ENCODE measurements around the gene SRSF9. TPM values are rescaled to one million over a fixed set of nuclear protein-coding genes. Genes with fewer than 3 reads are reported as not detected.

SRSF9 gene
- total RNA-seq, 4 donors from 2014 or later = 10.5 to 150 (median 91.1) TPM

DNA sequence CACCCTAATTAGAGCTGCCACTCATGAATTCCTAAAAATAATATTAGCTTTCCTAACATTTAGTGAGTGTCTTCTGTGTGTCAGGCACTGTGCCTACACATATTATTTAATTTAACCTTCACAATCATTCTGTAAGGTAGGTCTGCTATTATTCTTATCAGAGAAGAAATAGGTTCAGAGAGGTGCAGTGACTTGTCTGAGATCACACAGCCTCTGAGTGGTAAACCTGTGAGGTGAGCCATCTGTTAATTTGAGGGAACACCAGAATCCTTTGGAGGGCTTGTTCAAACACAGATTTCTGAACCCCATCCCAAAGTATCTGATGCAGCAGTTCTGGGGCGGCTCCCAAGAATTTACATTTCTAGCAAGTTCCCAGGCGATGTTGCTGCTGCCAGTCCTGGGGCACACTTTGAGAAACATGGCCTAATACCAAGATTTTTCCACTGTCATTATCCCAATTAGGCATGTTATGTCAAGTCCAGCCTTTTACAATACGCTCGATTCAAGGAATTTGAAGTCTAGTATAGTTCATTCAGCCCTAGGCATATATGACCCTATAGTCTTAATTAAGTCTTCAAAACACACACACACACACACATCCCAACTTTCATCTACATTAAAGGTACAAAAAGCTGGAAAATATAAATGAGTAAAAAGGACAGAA, 51.5 kb downstream of the SRSF9 start:
- Histone ChIP-seq H3K36me3 (no peaks in the 10 kb centered on the region), H3K4me3 (no peak overlapping the region), H3K9me3 (no peaks in the 10 kb centered on the region), H3K27me3 (no peaks in the 10 kb centered on the region), H3K4me1 (no peaks in the 10 kb centered on the region), H3K27ac (no peak overlapping the region)
- no peak for DNase-seq
- TF ChIP-seq POLR2A (IDR thresholded peaks at IDR 0.05) = no peak
- TF ChIP-seq, protein P1, sequence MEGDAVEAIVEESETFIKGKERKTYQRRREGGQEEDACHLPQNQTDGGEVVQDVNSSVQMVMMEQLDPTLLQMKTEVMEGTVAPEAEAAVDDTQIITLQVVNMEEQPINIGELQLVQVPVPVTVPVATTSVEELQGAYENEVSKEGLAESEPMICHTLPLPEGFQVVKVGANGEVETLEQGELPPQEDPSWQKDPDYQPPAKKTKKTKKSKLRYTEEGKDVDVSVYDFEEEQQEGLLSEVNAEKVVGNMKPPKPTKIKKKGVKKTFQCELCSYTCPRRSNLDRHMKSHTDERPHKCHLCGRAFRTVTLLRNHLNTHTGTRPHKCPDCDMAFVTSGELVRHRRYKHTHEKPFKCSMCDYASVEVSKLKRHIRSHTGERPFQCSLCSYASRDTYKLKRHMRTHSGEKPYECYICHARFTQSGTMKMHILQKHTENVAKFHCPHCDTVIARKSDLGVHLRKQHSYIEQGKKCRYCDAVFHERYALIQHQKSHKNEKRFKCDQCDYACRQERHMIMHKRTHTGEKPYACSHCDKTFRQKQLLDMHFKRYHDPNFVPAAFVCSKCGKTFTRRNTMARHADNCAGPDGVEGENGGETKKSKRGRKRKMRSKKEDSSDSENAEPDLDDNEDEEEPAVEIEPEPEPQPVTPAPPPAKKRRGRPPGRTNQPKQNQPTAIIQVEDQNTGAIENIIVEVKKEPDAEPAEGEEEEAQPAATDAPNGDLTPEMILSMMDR (IDR thresholded peaks at IDR 0.05) = no peak
- intact Hi-C loops (cut with DNase I; ENCODE audit: low total_unique reads) = no loop called here

DNA sequence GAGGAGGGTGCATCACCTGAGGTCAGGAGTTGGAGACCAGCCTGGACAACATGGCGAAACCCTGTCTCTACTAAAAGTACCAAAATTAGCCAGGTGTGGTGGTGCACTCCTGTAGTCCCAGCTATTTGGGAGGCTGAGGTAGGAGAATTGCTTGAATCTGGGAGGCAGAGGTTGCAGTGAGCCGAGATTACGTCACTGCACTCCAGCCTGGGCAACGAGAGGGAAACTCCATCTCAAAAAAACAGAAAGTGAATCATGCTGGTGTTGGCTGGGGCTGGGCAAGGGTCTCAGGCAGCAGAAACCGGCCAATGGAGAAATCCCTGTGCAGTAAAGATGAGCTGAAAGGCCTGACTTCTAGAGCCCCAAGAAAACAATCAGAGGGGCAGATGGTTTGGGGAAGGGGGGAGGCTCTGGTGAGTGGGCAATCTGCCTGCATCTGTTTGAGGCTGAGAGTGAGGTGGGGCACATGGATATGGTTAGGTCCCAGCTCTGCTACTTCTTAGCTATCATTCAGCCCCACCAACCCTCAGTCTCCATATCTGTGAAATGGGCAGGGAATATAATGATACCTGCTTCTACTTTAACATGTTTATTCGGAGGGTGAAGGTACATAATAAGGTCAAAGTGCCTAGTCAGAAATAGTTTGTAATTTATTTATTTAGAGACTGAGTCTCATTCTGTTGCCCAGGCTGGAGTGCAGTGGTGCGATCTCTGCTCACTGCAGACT, 52.9 kb downstream of the SRSF9 start:
- no peaks in the 10 kb centered on the region for H3K4me1 ChIP-seq
- no peaks in the 10 kb centered on the region for H3K36me3 ChIP-seq
- no peak for DNase-seq
- H3K27ac ChIP-seq = no peak overlapping the region
- no peak overlapping the region for H3K4me3 ChIP-seq
- H3K9me3 ChIP-seq = no peaks in the 10 kb centered on the region
- intact Hi-C loops (cut with DNase I; ENCODE audit: low total_unique reads) = no loop called here
- TF ChIP-seq POLR2A (IDR thresholded peaks at IDR 0.05) = no peak
- TF ChIP-seq, protein P1 (IDR thresholded peaks at IDR 0.05) = no peak
- H3K27me3 ChIP-seq = no peaks in the 10 kb centered on the region

DNA sequence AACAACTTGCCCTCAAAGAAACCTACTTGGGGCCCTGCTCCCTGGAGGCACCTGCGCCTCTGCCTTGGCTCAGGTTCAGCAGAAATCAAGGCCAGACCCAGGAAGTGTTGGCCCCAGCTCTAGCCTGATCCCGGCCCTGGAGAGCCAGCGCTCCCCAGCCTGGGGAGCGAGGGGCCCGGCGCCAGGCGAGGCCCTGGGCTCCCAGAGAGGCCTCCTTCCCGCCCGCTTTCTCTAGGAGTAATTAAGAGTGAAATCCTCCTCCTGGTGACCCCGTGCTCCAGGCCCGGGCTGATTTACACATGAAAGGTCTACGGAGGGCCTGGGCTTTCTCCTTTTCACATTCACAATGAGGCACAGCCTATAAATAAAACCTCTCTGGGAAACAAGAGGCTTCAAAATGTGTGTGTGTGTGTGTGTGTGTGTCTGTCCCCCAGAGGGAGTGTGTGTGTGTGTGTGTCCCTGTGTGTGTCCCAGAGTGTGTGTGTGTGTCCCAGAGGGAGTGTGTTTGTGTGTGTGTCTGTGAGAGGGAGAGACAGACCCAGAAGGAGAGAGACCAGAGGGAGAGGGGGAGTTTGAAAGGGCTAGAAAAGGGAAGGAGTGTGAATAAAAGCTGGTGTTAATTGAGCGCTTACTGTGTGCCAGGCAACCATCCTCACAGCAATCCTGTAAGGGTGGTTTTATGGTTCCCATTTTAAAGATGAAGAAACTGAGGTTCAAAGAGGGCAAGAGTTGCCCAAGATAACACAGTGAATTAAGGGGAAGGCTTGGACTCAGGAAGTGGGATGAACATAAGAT, 55.5 kb downstream of the SRSF9 start:
- peak overlapping the region in 1 of 2 donors; percentile 23 for H3K27ac ChIP-seq
- H3K36me3 ChIP-seq = no peaks in the 10 kb centered on the region
- peak in 1 of 2 donors; percentile 33 for DNase-seq
- H3K4me3 ChIP-seq = no peak overlapping the region
- no peaks in the 10 kb centered on the region for H3K9me3 ChIP-seq
- TF ChIP-seq POLR2A (IDR thresholded peaks at IDR 0.05) = no peak
- TF ChIP-seq, protein P1 (IDR thresholded peaks at IDR 0.05) = no peak
- H3K27me3 ChIP-seq = no peaks in the 10 kb centered on the region
- no peaks in the 10 kb centered on the region for H3K4me1 ChIP-seq
- intact Hi-C loops (cut with DNase I; ENCODE audit: low total_unique reads) = no loop called here

DNA sequence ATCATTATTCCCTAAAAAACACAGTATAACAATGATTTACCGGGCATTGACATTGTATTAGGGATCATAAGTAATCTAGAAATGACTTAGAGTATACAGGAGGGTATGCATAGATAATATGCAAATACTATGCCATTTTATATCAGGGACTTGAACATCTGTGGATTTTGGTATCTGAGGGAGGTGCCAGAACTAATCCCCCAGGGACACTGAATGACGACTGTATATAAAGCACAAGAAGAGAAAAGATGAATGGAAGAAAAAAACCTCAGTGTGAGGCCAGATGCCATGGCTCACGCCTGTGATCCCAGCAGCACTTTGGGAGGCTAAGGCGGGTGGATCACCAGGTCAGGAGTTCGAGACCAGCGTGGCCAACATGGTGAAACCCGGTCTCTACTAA, 57.1 kb downstream of the SRSF9 start:
- no peak for DNase-seq
- H3K27me3 ChIP-seq = no peaks in the 10 kb centered on the region
- H3K4me1 ChIP-seq = no peaks in the 10 kb centered on the region
- no peak overlapping the region for H3K27ac ChIP-seq
- no peak overlapping the region for H3K4me3 ChIP-seq
- intact Hi-C loops (cut with DNase I; ENCODE audit: low total_unique reads) = no loop called here
- no peaks in the 10 kb centered on the region for H3K36me3 ChIP-seq
- no peaks in the 10 kb centered on the region for H3K9me3 ChIP-seq
- TF ChIP-seq, protein P1 (IDR thresholded peaks at IDR 0.05) = no peak
- no peak for TF ChIP-seq POLR2A (IDR thresholded peaks at IDR 0.05)

Small RNAs within 50 kb of the gene (small RNA-seq; reads per million reads assigned to genes)
- not detected for gene RF00019

Other genes starting within 250 kb of the SRSF9 start
- gene PXN, start 204.0 kb downstream of the SRSF9 start, total RNA-seq = 100 to 1,000 TPM in 1 of 4 donors, 10 to 100 TPM in 3; 29.6 to 211 (median 41.2) TPM
- gene RNU4-2, start 177.8 kb downstream of the SRSF9 start, total RNA-seq = over 10,000 TPM in 1 of 4 donors, under 1 TPM in 3; under 0.01 to 24,687 (median under 0.01) TPM
- 1,000 to 10,000 TPM in 1 of 4 donors, under 1 TPM in 3; under 0.01 to 2,308 (median under 0.01) TPM for gene RNU4-1, start 176.5 kb downstream of the SRSF9 start, total RNA-seq
- gene SIRT4, start 167.4 kb downstream of the SRSF9 start, total RNA-seq = 1 to 10 TPM in 3 of 4 donors, not detected in 1; 1.2 to 4.1 (median 1.5) TPM
- not detected for gene PLA2G1B, start 142.0 kb downstream of the SRSF9 start, total RNA-seq
- 10 to 100 TPM in 1 of 4 donors, 1 to 10 TPM in 1, under 1 TPM in 1, not detected in 1; 0.29 to 12.0 (median 2.9) TPM for gene MSI1, start 100.6 kb downstream of the SRSF9 start, total RNA-seq
- 100 to 1,000 TPM; 196 to 524 (median 201) TPM for gene COX6A1, start 31.6 kb downstream of the SRSF9 start, total RNA-seq
- gene TRIAP1, start 23.4 kb downstream of the SRSF9 start, total RNA-seq = 10 to 100 TPM in 2 of 4 donors, 1 to 10 TPM in 2; 1.2 to 16.8 (median 8.0) TPM
- 10 to 100 TPM; 11.8 to 31.9 (median 18.3) TPM for gene GATC, start 23.3 kb downstream of the SRSF9 start, total RNA-seq
- gene DYNLL1, start 26.4 kb upstream of the SRSF9 start, total RNA-seq = 100 to 1,000 TPM; 239 to 457 (median 291) TPM
- gene COQ5, start 59.4 kb upstream of the SRSF9 start, total RNA-seq = 100 to 1,000 TPM in 1 of 4 donors, 10 to 100 TPM in 3; 18.5 to 117 (median 25.9) TPM
- gene RNF10, start 64.6 kb upstream of the SRSF9 start, total RNA-seq = 100 to 1,000 TPM in 2 of 4 donors, 10 to 100 TPM in 2; 53.8 to 169 (median 103) TPM
- gene POP5, start 111.7 kb upstream of the SRSF9 start, total RNA-seq = 10 to 100 TPM in 2 of 4 donors, 1 to 10 TPM in 1, under 1 TPM in 1; 0.59 to 32.2 (median 18.0) TPM
- gene CABP1, start 170.9 kb upstream of the SRSF9 start, total RNA-seq = 1 to 10 TPM in 2 of 4 donors, under 1 TPM in 1, not detected in 1; 0.51 to 6.4 (median 2.1) TPM
- gene MLEC, start 217.4 kb upstream of the SRSF9 start, total RNA-seq = 100 to 1,000 TPM in 1 of 4 donors, 10 to 100 TPM in 3; 15.6 to 108 (median 53.5) TPM
- 10 to 100 TPM; 13.8 to 44.8 (median 32.1) TPM for gene UNC119B, start 240.7 kb upstream of the SRSF9 start, total RNA-seq

All from uterus (tissue), 4 donors.